Thymus (tissue), 11 donors: ENCODE measurements around the gene GABBR1. TPM values are rescaled to one million over a fixed set of nuclear protein-coding genes. Genes with fewer than 3 reads are reported as not detected.
A peak's percentile ranks its signal among the peaks of the same experiment; 100 is the strongest.

ENCODE experiments used
- DNase-seq, 9 donors: peaks; one replicate each; pipeline ENCODE4 v3.0.0-alpha.2; 2013; ENCODE audit warnings: low spot score in 9 of 9, low read depth in 6 of 9, missing footprints in 1 of 9
- H3K27ac ChIP-seq, 2 donors: one replicate each; pipeline ENCODE4 v1.5.1; 2013; ENCODE audit warnings: control low read depth in 1 of 2, low read depth in 1 of 2, low read length in 1 of 2, mild to moderate bottlenecking in 1 of 2, moderate library complexity in 1 of 2
- H3K27me3 ChIP-seq, 2 donors: one replicate each; pipeline ENCODE4 v1.5.1; 2013; ENCODE audit warnings: low read length in 1 of 2; ENCODE audit not compliant: control insufficient read depth in 2 of 2, insufficient read depth in 1 of 2
- H3K36me3 ChIP-seq, 2 donors: one replicate each; pipeline ENCODE4 v1.5.1; 2013; ENCODE audit warnings: low read length in 1 of 2, mild to moderate bottlenecking in 1 of 2, moderate library complexity in 1 of 2; ENCODE audit not compliant: control insufficient read depth in 2 of 2, insufficient read depth in 2 of 2
- H3K4me1 ChIP-seq, 2 donors: one replicate each; pipeline ENCODE4 v1.5.1; 2013; ENCODE audit warnings: low read length in 2 of 2; ENCODE audit not compliant: control insufficient read depth in 2 of 2, insufficient read depth in 2 of 2
- H3K4me3 ChIP-seq, 2 donors: one replicate each; pipeline ENCODE4 v1.5.1; 2013; ENCODE audit warnings: low read length in 2 of 2, control low read depth in 1 of 2, mild to moderate bottlenecking in 1 of 2
- H3K9me3 ChIP-seq, 2 donors: one replicate each; pipeline ENCODE4 v1.5.1; 2013; ENCODE audit warnings: low read length in 1 of 2, mild to moderate bottlenecking in 1 of 2; ENCODE audit not compliant: control insufficient read depth in 2 of 2, insufficient read depth in 1 of 2
- WGBS: extraction: QIAGEN DNeasy Blood & Tissue Kit; methylation state at CpG from one replicate; pipeline ENCODE4 v1.1.7; 2013; 5-methylcytosine and 5-hydroxymethylcytosine counted together
- polyA plus RNA-seq: library from polyadenylated mRNA; stranded (reverse); fragments of 200-250 nt; gene quantifications from one replicate; pipeline ENCODE4 v1.2.3, GENCODE V29; 2013
- total RNA-seq: library from RNA; stranded (reverse); fragments of 120-200 nt; gene quantifications from one replicate; pipeline ENCODE4 v1.2.4, GENCODE V29; 2013
- donor health status: healthy.

Gene GABBR1
- total and polyA plus RNA-seq, 2 donors = 1.1 to 20.5 TPM

DNA sequence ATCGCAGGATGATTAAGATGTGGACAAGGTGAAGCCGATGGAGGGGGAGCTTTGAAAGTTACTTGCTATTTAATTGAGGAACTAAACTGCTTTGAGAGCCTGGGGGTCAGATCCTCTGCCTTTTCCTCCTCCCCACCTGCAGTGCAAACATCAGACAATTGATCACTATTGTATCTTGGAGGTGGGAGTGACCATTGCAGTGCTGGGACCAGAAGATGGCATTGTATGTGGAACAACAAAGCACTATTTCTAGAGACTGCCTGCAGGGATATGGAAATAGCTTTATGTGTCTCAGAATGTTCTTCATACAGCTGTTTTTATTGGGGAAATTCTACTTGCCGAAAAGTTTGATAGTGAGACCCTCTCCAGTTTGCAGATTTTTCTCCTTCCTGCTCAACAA, 28.1 kb upstream of the GABBR1 start:
- H3K4me1 ChIP-seq = no peaks in the 10 kb centered on the region
- H3K27ac ChIP-seq = no peak overlapping the region
- no peaks in the 10 kb centered on the region for H3K9me3 ChIP-seq
- WGBS = 86% methylated on average over 3 of the region's 3 CpGs
- DNase-seq = no peak
- peaks cover 0 to 31% of the 10 kb centered on the region in 2 donors for H3K27me3 ChIP-seq
- no peak overlapping the region for H3K4me3 ChIP-seq
- H3K36me3 ChIP-seq = no peaks in the 10 kb centered on the region

DNA sequence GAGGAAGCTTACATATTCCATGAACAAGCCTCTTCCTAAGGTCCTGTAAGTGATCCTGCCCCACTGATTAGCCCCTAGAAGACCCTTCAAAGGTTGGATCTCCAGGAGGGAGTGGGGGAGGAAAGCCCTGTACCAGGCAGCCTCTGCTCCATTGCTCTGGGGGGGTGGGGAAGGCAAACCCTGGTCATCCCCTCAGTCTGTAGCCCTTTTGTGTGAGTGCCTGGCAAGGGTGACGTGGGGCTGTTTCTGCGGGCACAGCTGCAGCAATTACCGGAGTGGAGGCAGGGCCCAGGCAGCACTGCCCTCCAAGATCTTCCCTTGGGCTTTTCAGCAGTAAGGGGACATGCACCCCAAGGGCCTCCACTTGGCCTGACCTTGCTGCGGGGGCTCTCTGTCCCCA, 23.8 kb upstream of the GABBR1 start, which contains the start of gene MOG:
MOG (plus strand) TSS at position 295 of the 400 bp plus-strand sequence. CDS start 118 bp downstream, outside the sequence.
- H3K36me3 ChIP-seq = no peaks in the 10 kb centered on the region
- no peak within 1 kb of the TSS for H3K27ac ChIP-seq
- no peak for DNase-seq
- no peaks in the 10 kb centered on the region for H3K9me3 ChIP-seq
- 96% methylated on average over 4 of the region's 4 CpGs for WGBS
- H3K27me3 ChIP-seq = peaks cover 0 to 18% of the 10 kb centered on the region in 2 donors
- H3K4me1 ChIP-seq = no peaks in the 10 kb centered on the region
- no peak within 1 kb of the TSS for H3K4me3 ChIP-seq

DNA sequence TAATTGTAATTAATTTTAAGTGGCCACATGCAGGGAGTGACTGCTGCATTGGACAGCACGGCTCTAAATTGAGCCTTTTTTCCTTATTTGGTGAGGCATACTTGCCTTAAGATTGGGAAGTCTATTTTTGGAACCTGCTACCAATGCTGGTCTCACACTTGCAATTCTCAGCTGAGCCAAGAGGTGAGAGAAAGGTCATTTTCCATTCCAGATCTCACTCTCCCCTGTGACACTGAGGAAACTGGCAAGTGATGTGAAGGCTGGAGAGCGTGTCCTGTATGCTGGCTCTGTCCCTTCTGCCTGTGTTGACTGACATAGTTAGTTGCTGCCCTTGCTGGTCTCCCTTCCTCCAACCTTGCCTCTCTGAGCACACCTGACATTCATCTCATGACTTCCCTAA, 23.2 kb upstream of the GABBR1 start:
- Histone ChIP-seq H3K4me3 (no peak overlapping the region), H3K27ac (no peak overlapping the region)
- 63% methylated on average over 2 of the region's 2 CpGs for WGBS

DNA sequence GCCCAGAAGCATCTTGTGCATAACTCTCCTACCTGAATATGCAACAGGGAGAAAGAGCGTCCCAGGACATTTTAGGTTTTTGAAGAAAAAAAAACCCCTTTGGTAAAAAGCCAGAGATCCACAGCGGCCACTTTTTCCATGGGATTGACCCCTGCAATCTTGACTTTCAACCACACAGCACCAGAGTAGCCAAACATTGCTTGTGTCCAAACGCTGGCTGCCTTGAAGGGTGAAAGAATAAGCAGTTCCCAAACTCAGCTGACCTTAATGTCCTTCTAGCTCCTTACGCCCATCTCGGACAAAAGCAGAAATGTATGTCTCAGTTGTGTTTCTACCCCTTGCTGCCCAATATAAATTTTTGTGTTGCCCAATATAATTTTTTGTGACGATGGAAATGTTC, 22.7 kb upstream of the GABBR1 start:
- DNase-seq = no peak
- Histone ChIP-seq H3K27ac (no peak overlapping the region), H3K9me3 (no peaks in the 10 kb centered on the region), H3K36me3 (no peaks in the 10 kb centered on the region), H3K4me1 (no peaks in the 10 kb centered on the region), H3K27me3 (peaks cover 0 to 10% of the 10 kb centered on the region in 2 donors), H3K4me3 (no peak overlapping the region)
- 89% methylated on average over 6 of the region's 6 CpGs for WGBS

More for the DNA sequence above, 23.2 kb upstream of the GABBR1 start:
- no peaks in the 10 kb centered on the region for H3K4me1 ChIP-seq
- no peak for DNase-seq
- H3K9me3 ChIP-seq = no peaks in the 10 kb centered on the region
- no peaks in the 10 kb centered on the region for H3K36me3 ChIP-seq
- H3K27me3 ChIP-seq = peaks cover 0 to 13% of the 10 kb centered on the region in 2 donors

DNA sequence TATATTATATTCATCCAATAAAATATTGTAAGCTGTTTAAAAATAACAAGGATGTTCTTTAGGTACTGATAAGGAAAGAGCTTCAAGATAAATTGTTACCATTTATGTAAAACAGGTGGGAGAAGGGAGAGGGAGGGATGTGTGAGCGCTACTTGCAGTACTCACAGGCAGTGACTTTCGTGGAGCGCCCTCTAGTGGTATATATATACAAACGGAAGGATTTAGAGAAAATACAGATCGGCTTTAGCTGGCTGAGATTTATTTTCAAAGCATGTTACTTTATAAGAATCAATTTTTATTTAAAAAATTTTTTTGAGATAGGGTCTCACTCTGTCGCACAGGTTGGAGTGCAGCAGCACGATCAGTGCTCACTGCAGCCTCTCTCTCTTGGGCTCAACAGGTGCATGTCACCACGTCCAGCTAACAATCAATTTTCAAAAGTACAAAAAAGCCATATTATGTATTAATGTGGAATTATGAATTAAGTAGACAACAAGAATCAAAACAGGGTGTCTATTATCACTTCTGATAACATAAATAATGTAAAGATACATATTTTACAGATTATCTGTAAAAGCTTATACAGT, 20.6 kb upstream of the GABBR1 start:
- Histone ChIP-seq H3K4me1 (peaks cover 0 to 7% of the 10 kb centered on the region in 2 donors), H3K36me3 (no peaks in the 10 kb centered on the region), H3K9me3 (no peaks in the 10 kb centered on the region), H3K27ac (no peak overlapping the region), H3K4me3 (no peak overlapping the region), H3K27me3 (peaks cover 0 to 10% of the 10 kb centered on the region in 2 donors)
- 15% methylated on average over 8 of the region's 8 CpGs for WGBS
- DNase-seq = peak in 8 of 9 donors; percentile 40 to 74 (median 46)

DNA sequence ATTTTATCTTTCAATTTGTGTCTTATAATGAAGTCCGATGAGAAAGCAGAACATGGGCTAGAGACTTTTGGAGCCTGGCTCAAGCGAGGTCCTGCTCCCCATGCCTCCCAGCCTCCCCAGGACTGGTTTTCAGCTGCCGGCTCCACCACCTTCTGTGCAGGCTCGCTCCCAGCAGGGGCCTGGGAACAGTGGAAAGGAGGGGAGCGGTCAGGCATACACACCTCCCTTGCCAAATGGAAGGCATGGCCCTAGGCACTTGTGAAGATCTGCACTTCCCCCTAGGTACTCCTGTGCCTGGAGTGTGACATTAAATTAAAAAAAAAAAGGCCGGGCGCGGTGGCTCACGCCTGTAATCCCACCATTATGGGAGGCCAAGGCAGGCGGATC, 19.2 kb upstream of the GABBR1 start:
- Histone ChIP-seq H3K27ac (no peak overlapping the region), H3K27me3 (peaks cover 0 to 10% of the 10 kb centered on the region in 2 donors), H3K9me3 (no peaks in the 10 kb centered on the region), H3K4me3 (no peak overlapping the region), H3K4me1 (peaks cover 0 to 7% of the 10 kb centered on the region in 2 donors), H3K36me3 (no peaks in the 10 kb centered on the region)
- no peak for DNase-seq
- WGBS = 89% methylated on average over 10 of the region's 10 CpGs

DNA sequence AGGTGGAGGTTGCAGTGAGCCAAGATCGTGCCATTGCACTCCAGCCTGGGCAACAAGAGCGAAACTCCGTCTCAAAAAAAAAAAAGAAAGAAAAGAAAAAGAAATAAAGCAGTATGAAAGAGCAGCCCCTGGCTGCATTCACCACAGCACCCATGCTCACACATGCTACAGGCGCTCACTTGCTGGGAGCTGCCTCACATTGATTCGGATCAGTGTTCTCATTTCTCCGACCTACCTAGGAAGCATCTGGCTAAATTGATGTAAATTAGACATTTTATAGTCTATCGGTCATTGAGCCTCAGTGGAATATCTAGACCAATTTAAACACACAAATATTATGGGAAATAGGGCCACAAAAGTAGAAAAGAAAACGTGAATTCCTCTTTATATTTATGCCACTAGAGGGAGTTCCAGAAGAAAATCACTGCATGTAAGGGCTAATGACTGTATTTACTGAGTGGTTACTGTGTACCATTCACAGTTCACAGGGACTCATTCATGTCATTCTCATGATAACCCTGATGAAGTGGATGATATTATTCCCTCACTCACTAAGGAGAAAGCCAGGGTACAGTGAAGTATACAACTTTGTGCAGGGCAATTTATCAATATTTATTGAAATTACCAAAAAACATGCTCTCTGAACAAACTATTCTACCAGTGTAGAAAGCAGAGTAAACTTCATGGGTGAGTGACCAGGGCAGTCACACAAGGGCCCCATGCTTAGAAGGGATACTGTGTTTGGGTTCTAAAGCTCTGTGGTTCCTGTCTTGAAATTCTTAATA, 18.6 kb upstream of the GABBR1 start:
- H3K27me3 ChIP-seq = peaks cover 0 to 4% of the 10 kb centered on the region in 2 donors
- no peaks in the 10 kb centered on the region for H3K36me3 ChIP-seq
- peak in 1 of 9 donors; percentile 49 for DNase-seq
- no peak overlapping the region for H3K4me3 ChIP-seq
- H3K9me3 ChIP-seq = no peaks in the 10 kb centered on the region
- no peak overlapping the region for H3K27ac ChIP-seq
- WGBS = 78% methylated on average over 8 of the region's 8 CpGs
- peaks cover 0 to 7% of the 10 kb centered on the region in 2 donors for H3K4me1 ChIP-seq

DNA sequence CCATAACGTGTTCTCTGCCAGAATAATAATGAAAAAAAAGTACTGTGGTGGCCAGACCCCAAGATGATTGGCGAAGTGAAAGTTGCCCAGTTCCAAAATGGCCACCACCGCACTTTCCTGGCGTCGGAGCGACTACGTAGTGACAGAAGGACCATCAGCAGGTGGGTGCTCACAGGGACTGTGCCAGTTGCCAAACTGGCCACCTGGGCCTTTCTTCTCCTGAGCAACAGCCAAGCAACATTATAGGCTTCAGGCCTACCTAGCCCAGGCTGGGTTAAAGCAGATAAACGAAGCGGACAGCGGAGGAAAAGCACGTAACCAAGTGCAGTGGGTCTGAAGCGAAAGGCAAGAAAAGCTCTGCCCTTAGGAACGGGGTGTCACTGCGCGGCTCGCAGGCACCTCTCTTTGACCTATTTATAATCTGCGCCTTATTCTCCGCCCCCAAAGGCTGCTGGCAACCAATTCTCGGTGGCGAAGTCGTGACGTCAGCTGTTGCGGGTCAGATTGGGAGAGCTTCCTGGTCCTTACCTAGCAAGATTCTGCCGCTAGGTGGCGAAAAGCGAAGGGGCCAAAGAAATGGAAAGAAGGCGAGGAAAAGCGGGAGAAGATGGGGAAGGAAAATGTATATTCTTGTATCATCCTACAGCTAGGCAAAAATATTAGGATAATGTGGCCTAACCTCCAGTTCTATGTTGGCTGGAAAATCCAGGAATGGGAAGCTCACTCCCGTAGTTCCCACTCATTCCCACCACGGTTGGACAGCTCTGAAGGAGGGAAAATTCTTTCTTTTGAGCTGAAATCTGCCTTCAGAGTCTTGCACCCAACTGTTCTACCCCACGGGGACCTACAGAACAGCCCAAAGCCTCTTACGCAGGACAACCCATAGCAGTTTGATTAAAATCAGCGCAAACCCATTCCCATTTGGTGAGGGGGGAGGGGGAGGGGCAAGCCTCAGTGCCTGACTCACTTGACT, 17.0 kb upstream of the GABBR1 start:
- DNase-seq = peak; percentile 86 to 98 (median 95)
- 5% methylated on average over 33 of the region's 33 CpGs for WGBS
- Histone ChIP-seq H3K36me3 (no peaks in the 10 kb centered on the region), H3K27me3 (no peaks in the 10 kb centered on the region), H3K27ac (peak overlapping the region; percentile 80 to 98), H3K4me1 (peaks cover 0 to 7% of the 10 kb centered on the region in 2 donors), H3K4me3 (peak overlapping the region; percentile 45 to 73), H3K9me3 (no peaks in the 10 kb centered on the region)
